ENCODE data around the gene ZBTB7C.

Gene ZBTB7C

DNA sequence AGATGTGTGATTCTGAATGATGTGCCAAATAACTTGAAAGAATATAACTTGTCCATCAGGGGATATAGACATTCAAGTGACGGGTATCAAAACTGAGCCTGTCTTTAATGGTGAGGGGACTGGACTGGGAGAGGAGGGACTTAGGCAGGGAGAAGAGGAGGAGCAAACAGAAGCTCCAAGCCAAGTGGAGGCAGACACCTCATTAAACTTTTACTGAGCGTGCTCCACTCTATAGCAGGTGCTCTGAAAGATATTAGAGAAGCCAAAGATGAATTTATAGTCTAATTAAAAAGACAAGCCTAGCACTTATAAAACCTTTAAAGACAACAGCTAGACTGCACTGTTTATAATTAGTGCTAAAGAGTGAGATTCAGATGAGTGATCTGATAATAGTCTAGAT is 431.0 kb downstream of the ZBTB7C start:
- TF ChIP-seq, protein P1, sequence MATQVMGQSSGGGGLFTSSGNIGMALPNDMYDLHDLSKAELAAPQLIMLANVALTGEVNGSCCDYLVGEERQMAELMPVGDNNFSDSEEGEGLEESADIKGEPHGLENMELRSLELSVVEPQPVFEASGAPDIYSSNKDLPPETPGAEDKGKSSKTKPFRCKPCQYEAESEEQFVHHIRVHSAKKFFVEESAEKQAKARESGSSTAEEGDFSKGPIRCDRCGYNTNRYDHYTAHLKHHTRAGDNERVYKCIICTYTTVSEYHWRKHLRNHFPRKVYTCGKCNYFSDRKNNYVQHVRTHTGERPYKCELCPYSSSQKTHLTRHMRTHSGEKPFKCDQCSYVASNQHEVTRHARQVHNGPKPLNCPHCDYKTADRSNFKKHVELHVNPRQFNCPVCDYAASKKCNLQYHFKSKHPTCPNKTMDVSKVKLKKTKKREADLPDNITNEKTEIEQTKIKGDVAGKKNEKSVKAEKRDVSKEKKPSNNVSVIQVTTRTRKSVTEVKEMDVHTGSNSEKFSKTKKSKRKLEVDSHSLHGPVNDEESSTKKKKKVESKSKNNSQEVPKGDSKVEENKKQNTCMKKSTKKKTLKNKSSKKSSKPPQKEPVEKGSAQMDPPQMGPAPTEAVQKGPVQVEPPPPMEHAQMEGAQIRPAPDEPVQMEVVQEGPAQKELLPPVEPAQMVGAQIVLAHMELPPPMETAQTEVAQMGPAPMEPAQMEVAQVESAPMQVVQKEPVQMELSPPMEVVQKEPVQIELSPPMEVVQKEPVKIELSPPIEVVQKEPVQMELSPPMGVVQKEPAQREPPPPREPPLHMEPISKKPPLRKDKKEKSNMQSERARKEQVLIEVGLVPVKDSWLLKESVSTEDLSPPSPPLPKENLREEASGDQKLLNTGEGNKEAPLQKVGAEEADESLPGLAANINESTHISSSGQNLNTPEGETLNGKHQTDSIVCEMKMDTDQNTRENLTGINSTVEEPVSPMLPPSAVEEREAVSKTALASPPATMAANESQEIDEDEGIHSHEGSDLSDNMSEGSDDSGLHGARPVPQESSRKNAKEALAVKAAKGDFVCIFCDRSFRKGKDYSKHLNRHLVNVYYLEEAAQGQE (IDR thresholded peaks at IDR 0.05; ENCODE audit: insufficient read depth in 1 of 2, low read depth in 2 of 2, low read length in 2 of 2), result no peak
- no peak for TF ChIP-seq SIN3A (IDR thresholded peaks at IDR 0.05; ENCODE audit: borderline replicate concordance, insufficient read depth, low read length)
- no peak for TF ChIP-seq FOXP2 (optimal IDR thresholded peaks at IDR 0.05; ENCODE audit: borderline replicate concordance, extremely low read depth, extremely low read length, insufficient read depth)
- TF ChIP-seq TAF1 (IDR thresholded peaks at IDR 0.05; ENCODE audit: borderline replicate concordance, insufficient read depth, low read length), result no peak
- no peak for TF ChIP-seq POLR2AphosphoS5 (IDR thresholded peaks at IDR 0.05; ENCODE audit: low read depth, low read length)
